ENCODE results near the gene MAPKAPK2.

The MAPKAPK2 gene

DNA sequence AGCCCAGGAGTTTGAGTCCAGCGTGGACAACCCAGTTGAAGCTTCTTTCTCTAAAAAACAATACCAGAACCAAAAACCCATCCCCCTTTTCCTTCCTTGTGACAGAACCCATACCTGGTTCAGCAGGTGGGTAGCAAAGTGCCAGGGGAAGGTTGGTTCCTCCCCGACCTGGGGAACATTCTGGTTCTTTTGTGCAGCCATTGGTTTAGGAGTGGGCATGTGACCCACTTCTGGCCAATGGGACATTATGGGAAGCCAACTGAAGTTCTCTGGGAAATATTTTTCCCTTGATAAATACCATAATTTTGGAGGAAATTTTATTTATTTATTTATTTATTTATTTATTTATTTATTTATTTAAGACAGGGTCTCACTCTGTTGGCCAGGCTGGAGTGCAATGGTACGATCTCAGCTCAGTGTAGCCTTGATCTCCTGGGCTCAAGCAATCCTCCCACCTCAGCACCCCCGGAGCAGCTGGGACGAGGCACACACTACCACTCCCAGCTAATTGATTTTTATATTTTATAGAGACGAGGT lies 15.8 kb upstream of the MAPKAPK2 start:
- Histone ChIP-seq H3K4me1 (ENCODE audit: insufficient read depth, low read length, severe bottlenecking) (peaks cover 13% of the 10 kb centered on the region), H3K9ac (ENCODE audit: low read length) (no peak overlapping the region), H3K79me2 (ENCODE audit: insufficient read depth, low read length) (no peaks in the 10 kb centered on the region), H2AFZ (ENCODE audit: low read length) (no peak overlapping the region), H3K4me2 (ENCODE audit: low read length) (no peak overlapping the region), H3K27ac (ENCODE audit: low read depth, low read length, poor library complexity, severe bottlenecking) (no peak overlapping the region), H4K20me1 (ENCODE audit: insufficient read depth, low read length) (no peaks in the 10 kb centered on the region), H3K4me3 (ENCODE audit: low read depth, low read length, poor library complexity, severe bottlenecking) (no peak overlapping the region), H3F3A (ENCODE audit: insufficient read depth, low read length) (no peaks in the 10 kb centered on the region), H3K27me3 (ENCODE audit: insufficient read depth, low read length) (no peaks in the 10 kb centered on the region), H3K36me3 (ENCODE audit: insufficient read depth, low read length) (no peaks in the 10 kb centered on the region), H3K9me2 (ENCODE audit: low read depth, low read length) (no peaks in the 10 kb centered on the region), H3K9me3 (ENCODE audit: low read length) (no peaks in the 10 kb centered on the region)
- TF ChIP-seq EZH2 (IDR thresholded peaks at IDR 0.05; ENCODE audit: borderline replicate concordance, low read length): no peak
- TF ChIP-seq, protein P1, sequence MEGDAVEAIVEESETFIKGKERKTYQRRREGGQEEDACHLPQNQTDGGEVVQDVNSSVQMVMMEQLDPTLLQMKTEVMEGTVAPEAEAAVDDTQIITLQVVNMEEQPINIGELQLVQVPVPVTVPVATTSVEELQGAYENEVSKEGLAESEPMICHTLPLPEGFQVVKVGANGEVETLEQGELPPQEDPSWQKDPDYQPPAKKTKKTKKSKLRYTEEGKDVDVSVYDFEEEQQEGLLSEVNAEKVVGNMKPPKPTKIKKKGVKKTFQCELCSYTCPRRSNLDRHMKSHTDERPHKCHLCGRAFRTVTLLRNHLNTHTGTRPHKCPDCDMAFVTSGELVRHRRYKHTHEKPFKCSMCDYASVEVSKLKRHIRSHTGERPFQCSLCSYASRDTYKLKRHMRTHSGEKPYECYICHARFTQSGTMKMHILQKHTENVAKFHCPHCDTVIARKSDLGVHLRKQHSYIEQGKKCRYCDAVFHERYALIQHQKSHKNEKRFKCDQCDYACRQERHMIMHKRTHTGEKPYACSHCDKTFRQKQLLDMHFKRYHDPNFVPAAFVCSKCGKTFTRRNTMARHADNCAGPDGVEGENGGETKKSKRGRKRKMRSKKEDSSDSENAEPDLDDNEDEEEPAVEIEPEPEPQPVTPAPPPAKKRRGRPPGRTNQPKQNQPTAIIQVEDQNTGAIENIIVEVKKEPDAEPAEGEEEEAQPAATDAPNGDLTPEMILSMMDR (IDR thresholded peaks at IDR 0.05; ENCODE audit: low read length): no peak

DNA sequence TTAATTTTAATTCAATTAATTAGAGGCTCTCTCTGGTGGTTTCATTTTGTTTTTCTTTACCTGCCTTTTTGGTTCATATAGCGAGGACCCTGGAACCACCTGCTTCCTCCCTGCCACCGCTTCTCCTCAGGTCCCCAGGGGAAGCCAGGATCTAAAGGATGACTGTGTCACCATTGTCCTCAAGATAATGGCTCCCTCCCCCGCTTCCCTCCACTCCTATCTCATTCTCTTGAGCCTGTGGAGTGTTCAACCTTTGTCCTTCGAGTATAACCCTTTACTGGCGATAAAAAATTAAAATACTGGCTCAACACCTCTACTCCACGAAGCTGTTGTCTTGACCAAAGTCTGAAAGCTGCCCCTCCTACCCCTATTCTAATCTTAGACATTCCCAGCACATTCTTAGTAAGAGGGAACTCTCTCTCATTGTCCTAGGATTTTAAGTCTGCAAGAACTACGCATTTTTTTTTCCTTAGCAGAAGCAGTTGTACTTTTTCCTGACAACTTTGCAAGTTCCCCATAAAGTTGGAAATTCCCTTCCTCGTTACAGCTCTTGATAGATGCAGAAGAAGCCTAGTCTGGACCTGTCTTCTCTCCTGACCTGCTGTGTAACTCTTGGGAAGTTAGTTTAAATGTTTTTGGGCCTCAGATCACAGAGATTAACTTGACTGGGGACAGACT lies 12.6 kb upstream of the MAPKAPK2 start:
- Histone ChIP-seq H3K4me1 (ENCODE audit: insufficient read depth, low read length, severe bottlenecking) (peaks cover 11% of the 10 kb centered on the region), H3K4me2 (ENCODE audit: low read length) (no peak overlapping the region)

DNA sequence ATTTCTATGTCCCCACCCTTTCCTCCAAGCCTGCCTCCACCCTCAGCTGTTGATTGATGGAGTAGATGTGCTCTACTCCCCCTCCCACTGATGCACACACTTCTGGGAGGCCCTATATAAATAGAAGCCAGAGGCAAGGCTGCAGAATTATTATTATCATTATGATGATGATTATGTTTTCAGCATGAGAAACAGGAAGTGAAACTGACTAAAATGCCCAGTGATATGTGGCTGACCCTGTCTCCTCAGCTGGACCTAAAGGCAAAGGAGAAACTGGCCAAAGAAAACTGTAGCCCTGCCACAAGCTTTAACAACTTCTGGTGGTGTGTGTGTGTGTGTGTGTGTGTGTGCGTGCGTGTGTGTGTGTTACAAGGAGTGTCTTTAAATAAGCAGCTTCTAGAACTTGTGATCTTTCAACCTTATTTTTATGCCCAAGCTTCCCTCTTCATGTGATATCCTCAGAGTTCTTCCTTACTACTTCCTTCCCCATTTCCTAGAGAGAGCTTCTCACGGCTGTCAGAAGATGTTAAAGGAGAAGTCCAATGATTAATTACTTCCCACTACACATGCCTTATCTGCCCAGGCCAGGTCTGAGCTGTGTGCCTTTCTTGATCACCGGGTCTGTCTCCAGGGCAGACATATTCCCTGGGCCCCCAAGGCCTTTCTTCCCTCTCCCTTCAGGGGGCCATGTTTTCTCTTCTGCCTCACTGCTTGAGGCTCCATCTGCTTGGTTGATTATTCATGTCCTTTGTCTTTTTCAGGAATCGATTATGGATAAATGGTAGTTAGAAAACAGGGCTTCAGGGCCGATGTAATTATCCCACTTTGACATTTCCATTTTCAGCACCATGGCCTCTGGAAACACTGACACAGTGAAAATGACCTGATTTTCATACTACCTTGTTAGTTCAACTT lies 11.6 kb upstream of the MAPKAPK2 start:
- Histone ChIP-seq H3K4me3 (ENCODE audit: low read depth, low read length, poor library complexity, severe bottlenecking) (no peak overlapping the region), H3K9ac (ENCODE audit: low read length) (no peak overlapping the region), H3K9me2 (ENCODE audit: low read depth, low read length) (no peaks in the 10 kb centered on the region), H3K4me2 (ENCODE audit: low read length) (no peak overlapping the region), H3K27ac (ENCODE audit: low read depth, low read length, poor library complexity, severe bottlenecking) (no peak overlapping the region), H2AFZ (ENCODE audit: low read length) (no peak overlapping the region), H3K79me2 (ENCODE audit: insufficient read depth, low read length) (no peaks in the 10 kb centered on the region), H3K36me3 (ENCODE audit: insufficient read depth, low read length) (no peaks in the 10 kb centered on the region), H3K9me3 (ENCODE audit: low read length) (no peaks in the 10 kb centered on the region), H4K20me1 (ENCODE audit: insufficient read depth, low read length) (no peaks in the 10 kb centered on the region), H3K4me1 (ENCODE audit: insufficient read depth, low read length, severe bottlenecking) (peaks cover 11% of the 10 kb centered on the region), H3F3A (ENCODE audit: insufficient read depth, low read length) (no peaks in the 10 kb centered on the region), H3K27me3 (ENCODE audit: insufficient read depth, low read length) (no peaks in the 10 kb centered on the region)
- no peak for TF ChIP-seq EZH2 (IDR thresholded peaks at IDR 0.05; ENCODE audit: borderline replicate concordance, low read length)
- TF ChIP-seq, protein P1 (IDR thresholded peaks at IDR 0.05; ENCODE audit: low read length): no peak

More for the DNA sequence above, 12.6 kb upstream of the MAPKAPK2 start:
- Histone ChIP-seq H3K9ac (ENCODE audit: low read length) (no peak overlapping the region), H3F3A (ENCODE audit: insufficient read depth, low read length) (no peaks in the 10 kb centered on the region), H3K27ac (ENCODE audit: low read depth, low read length, poor library complexity, severe bottlenecking) (no peak overlapping the region), H3K36me3 (ENCODE audit: insufficient read depth, low read length) (no peaks in the 10 kb centered on the region), H3K4me3 (ENCODE audit: low read depth, low read length, poor library complexity, severe bottlenecking) (no peak overlapping the region), H2AFZ (ENCODE audit: low read length) (no peak overlapping the region), H3K9me3 (ENCODE audit: low read length) (no peaks in the 10 kb centered on the region), H3K79me2 (ENCODE audit: insufficient read depth, low read length) (no peaks in the 10 kb centered on the region), H4K20me1 (ENCODE audit: insufficient read depth, low read length) (no peaks in the 10 kb centered on the region), H3K27me3 (ENCODE audit: insufficient read depth, low read length) (no peaks in the 10 kb centered on the region), H3K9me2 (ENCODE audit: low read depth, low read length) (no peaks in the 10 kb centered on the region)
- TF ChIP-seq, protein P1 (IDR thresholded peaks at IDR 0.05; ENCODE audit: low read length): no peak

All from OCI-LY1 (cell line).